IMR-90 (cell line): ENCODE data around the gene RORB. TPM values are rescaled to one million over a fixed set of nuclear protein-coding genes. Genes with fewer than 3 reads are reported as not detected.

ENCODE experiments used
- ATAC-seq: fragments of 200-7000 bp; cut with Tn5 transposase; 2 replicates; pipeline ENCODE4 v1.9.1; 2020; ENCODE audit warnings: low read depth, mild to moderate bottlenecking, moderate library complexity
- BruUV-seq: library from RNA; stranded (reverse); fragments of 400-500 nt; replicated peaks from 2 replicates; lab custom pipeline; 2021; lab: Mats Ljungman, UMichigan
- CTCF ChIA-PET: fragments of 300-600 bp; formaldehyde crosslinking; extraction: SDS; loops from one replicate; lab custom pipeline; 2021; ENCODE audit warnings: antibody characterized with exemption; lab: Yijun Ruan, JAX
- POLR2A ChIA-PET: fragments of 300-600 bp; sonication (Branson Sonifier 250); formaldehyde crosslinking; loops from one replicate; lab custom pipeline; 2022; ENCODE audit warnings: antibody characterized with exemption; ENCODE audit not compliant: unreplicated experiment; lab: Charles Lee
- DNase-seq: peaks from one replicate; pipeline ENCODE4 v3.0.0; 2013
- H2AFZ ChIP-seq: replicated peaks from 2 replicates; pipeline ENCODE3; 2013; ENCODE audit warnings: low read length, mild to moderate bottlenecking; ENCODE audit not compliant: poor library complexity
- H2AK5ac ChIP-seq: 2 replicates; pipeline ENCODE4 v1.6.1; 2013; ENCODE audit warnings: low read depth, low read length, inconsistent platforms
- H2AK9ac ChIP-seq: replicated peaks from 2 replicates; pipeline ENCODE3; 2013; ENCODE audit warnings: mild to moderate bottlenecking, low read depth, low read length, moderate library complexity; ENCODE audit not compliant: poor library complexity
- H2BK120ac ChIP-seq: 2 replicates; pipeline ENCODE4 v1.6.1; 2013; ENCODE audit warnings: low read depth, low read length, inconsistent platforms
- H2BK15ac ChIP-seq: 3 replicates; pipeline ENCODE4 v1.6.1; 2013; ENCODE audit warnings: low read depth, low read length, inconsistent platforms
- H2BK20ac ChIP-seq: 2 replicates; pipeline ENCODE4 v1.6.1; 2013; ENCODE audit warnings: low read depth, mild to moderate bottlenecking, inconsistent platforms, low read length, moderate library complexity
- H2BK5ac ChIP-seq: 2 replicates; pipeline ENCODE4 v1.6.1; 2013; ENCODE audit warnings: mild to moderate bottlenecking, low read depth, low read length, inconsistent platforms; ENCODE audit not compliant: poor library complexity, severe bottlenecking
- H3K14ac ChIP-seq: replicated peaks from 2 replicates; pipeline ENCODE4 v1.6.1; 2013; ENCODE audit warnings: low read depth, low read length, inconsistent platforms
- H3K18ac ChIP-seq: 2 replicates; pipeline ENCODE4 v1.6.1; 2013; ENCODE audit warnings: low read depth, low read length, control low read depth
- H3K23ac ChIP-seq: 2 replicates; pipeline ENCODE4 v1.6.1; 2013; ENCODE audit warnings: low read depth, low read length, inconsistent platforms
- H3K27ac ChIP-seq: 2 replicates; pipeline ENCODE4 v1.5.1; 2013; ENCODE audit warnings: mild to moderate bottlenecking, control low read depth, low read length; ENCODE audit not compliant: insufficient read depth
- H3K27me3 ChIP-seq: 2 replicates; pipeline ENCODE4 v1.6.1; 2013; ENCODE audit warnings: low read length; ENCODE audit not compliant: control insufficient read depth, insufficient read depth
- H3K36me3 ChIP-seq: 2 replicates; pipeline ENCODE4 v1.6.1; 2013; ENCODE audit warnings: low read length, mixed read lengths; ENCODE audit not compliant: control insufficient read depth, insufficient read depth
- H3K4ac ChIP-seq: 2 replicates; pipeline ENCODE4 v1.6.1; 2013; ENCODE audit warnings: low read depth, low read length, inconsistent platforms
- H3K4me1 ChIP-seq: 2 replicates; pipeline ENCODE4 v1.6.1; 2013; ENCODE audit warnings: low read length, mixed read lengths; ENCODE audit not compliant: control insufficient read depth, insufficient read depth
- H3K4me2 ChIP-seq: 2 replicates; pipeline ENCODE4 v1.6.1; 2013; ENCODE audit warnings: low read depth, mild to moderate bottlenecking, control low read depth, low read length, moderate library complexity
- H3K4me3 ChIP-seq: 2 replicates; pipeline ENCODE4 v1.5.1; 2013; ENCODE audit warnings: low read depth, mild to moderate bottlenecking, control low read depth, low read length, moderate library complexity; ENCODE audit not compliant: insufficient read depth
- H3K56ac ChIP-seq: 2 replicates; pipeline ENCODE4 v1.6.1; 2013; ENCODE audit warnings: low read length, inconsistent platforms; ENCODE audit not compliant: insufficient read depth; ENCODE audit errors: extremely low read depth
- H3K79me1 ChIP-seq, 2 experiments: 2 replicates each; pipeline ENCODE4 v1.6.1; 2013; ENCODE audit warnings: low read length in 2 of 2, inconsistent platforms in 1 of 2, low read depth in 1 of 2
- H3K9ac ChIP-seq: 2 replicates; pipeline ENCODE4 v1.6.1; 2013; ENCODE audit warnings: low read depth, low read length, control low read depth
- H3K9me1 ChIP-seq: 2 replicates; pipeline ENCODE4 v1.6.1; 2013; ENCODE audit warnings: low read length, inconsistent platforms; ENCODE audit not compliant: insufficient read depth
- H3K9me3 ChIP-seq: 2 replicates; pipeline ENCODE4 v1.6.1; 2013; ENCODE audit warnings: low read length; ENCODE audit not compliant: control insufficient read depth, insufficient read depth
- H4K20me1 ChIP-seq: 2 replicates; pipeline ENCODE4 v1.6.1; 2013; ENCODE audit warnings: low read length, inconsistent platforms; ENCODE audit not compliant: insufficient read depth
- H4K5ac ChIP-seq: 2 replicates; pipeline ENCODE4 v1.6.1; 2013; ENCODE audit warnings: mild to moderate bottlenecking, low read depth, low read length, control low read depth
- H4K8ac ChIP-seq, 2 experiments: 2 replicates each; pipeline ENCODE4 v1.6.1; 2013; ENCODE audit warnings: low read depth in 2 of 2, low read length in 2 of 2, control low read depth in 1 of 2, inconsistent platforms in 1 of 2
- H4K91ac ChIP-seq: 2 replicates; pipeline ENCODE4 v1.6.1; 2013; ENCODE audit warnings: low read depth, low read length, inconsistent platforms; ENCODE audit not compliant: insufficient read depth
- BHLHE40 ChIP-seq: fragments of 150-350 bp; IDR thresholded peaks from 2 replicates; pipeline ENCODE4 v1.6.1; 2016; ENCODE audit warnings: mild to moderate bottlenecking, low read depth, low read length
- CEBPB ChIP-seq: IDR thresholded peaks from 2 replicates; pipeline ENCODE4 v1.6.1; 2012; ENCODE audit warnings: low read depth, low read length, improper control_type of control experiment
- CHD1 ChIP-seq: IDR thresholded peaks from 2 replicates; pipeline ENCODE4 v1.6.1; 2012; ENCODE audit warnings: low read depth, low read length, improper control_type of control experiment
- CTCF ChIP-seq: conservative IDR thresholded peaks from 2 replicates; pipeline ENCODE4 v1.5.1; 2012; ENCODE audit warnings: mild to moderate bottlenecking, low read depth, low read length, improper control_type of control experiment
- ELK1 ChIP-seq: fragments of 150-350 bp; IDR thresholded peaks from 2 replicates; pipeline ENCODE4 v1.6.1; 2016; ENCODE audit warnings: low read depth, mild to moderate bottlenecking, low read length, moderate library complexity, borderline replicate concordance
- FOS ChIP-seq: fragments of 150-350 bp; IDR thresholded peaks from 2 replicates; pipeline ENCODE4 v1.6.1; 2016; ENCODE audit warnings: low read depth, low read length
- MAFK ChIP-seq: IDR thresholded peaks from 2 replicates; pipeline ENCODE4 v1.6.1; 2012; ENCODE audit warnings: low read depth, low read length, improper control_type of control experiment
- MAZ ChIP-seq: IDR thresholded peaks from 2 replicates; pipeline ENCODE4 v1.6.1; 2012; ENCODE audit warnings: low read depth, mild to moderate bottlenecking, low read length, improper control_type of control experiment, moderate library complexity, borderline replicate concordance
- NFE2L2 ChIP-seq: fragments of 150-350 bp; IDR thresholded peaks from 2 replicates; pipeline ENCODE4 v1.6.1; 2016; ENCODE audit warnings: low read depth, mild to moderate bottlenecking, low read length
- POLR2A ChIP-seq: IDR thresholded peaks from 2 replicates; pipeline ENCODE4 v1.6.1; 2012; ENCODE audit warnings: mild to moderate bottlenecking, low read depth, low read length
- RAD21 ChIP-seq: IDR thresholded peaks from 2 replicates; pipeline ENCODE4 v1.6.1; 2012; ENCODE audit warnings: low read length, improper control_type of control experiment
- RCOR1 ChIP-seq: IDR thresholded peaks from 2 replicates; pipeline ENCODE4 v1.6.1; 2012; ENCODE audit warnings: mild to moderate bottlenecking, low read length, improper control_type of control experiment; ENCODE audit not compliant: insufficient replicate concordance
- RFX5 ChIP-seq: IDR thresholded peaks from 2 replicates; pipeline ENCODE4 v1.8.0; 2012; ENCODE audit warnings: low read depth, mild to moderate bottlenecking, low read length, moderate library complexity
- SMC3 ChIP-seq: fragments of 150-350 bp; IDR thresholded peaks from 2 replicates; pipeline ENCODE4 v1.6.1; 2016; ENCODE audit warnings: low read depth, mild to moderate bottlenecking, antibody characterized with exemption, low read length, moderate library complexity
- USF2 ChIP-seq: fragments of 150-350 bp; IDR thresholded peaks from 2 replicates; pipeline ENCODE4 v1.6.1; 2017; ENCODE audit warnings: mild to moderate bottlenecking, antibody characterized with exemption, low read length, low read depth
- WGBS, 2 experiments: methylation state at CpG; one replicate each; pipeline versions ENCODE4 v1.1.5 to v1.1.7; 2013; ENCODE audit warnings: missing lambda C conversion rate in 2 of 2; ENCODE audit not compliant: insufficient read length in 1 of 2; ENCODE audit errors: extremely low coverage in 2 of 2; 5-methylcytosine and 5-hydroxymethylcytosine counted together
- dilution Hi-C: fragments of 300-500 bp; cut with HindIII; formaldehyde crosslinking; loops from one replicate; pipeline ENCODE4 v1.14.3; 2018; ENCODE audit warnings: low sequenced_read_pairs; ENCODE audit not compliant: unreplicated experiment
- in situ Hi-C: fragments of 300-500 bp; cut with MboI; formaldehyde crosslinking; loops from 3 replicates; pipeline ENCODE4 v1.14.3; 2019; ENCODE audit warnings: low sequenced_read_pairs, inconsistent platforms, mixed read lengths
- intact Hi-C: fragments of 100-400 bp; cut with micrococcal nuclease; formaldehyde crosslinking; loops from 2 replicates; pipeline ENCODE4 v1.10.0; 2022
- polyA plus RNA-seq, 3 experiments: library from polyadenylated mRNA; depleted of rRNA; stranded (reverse); fragments of >200 nt; gene quantifications; 2 replicates each; pipeline ENCODE4 v1.2.3, GENCODE V29; 2012; ENCODE audit warnings: low replicate concordance in 1 of 3
- total RNA-seq: library from RNA; depleted of rRNA; stranded (reverse); fragments of >200 nt; gene quantifications from 2 replicates; pipeline ENCODE4 v1.2.3, GENCODE V29; 2012

The RORB gene
- total and polyA plus RNA-seq, 2 of the 4 experiments (the other 2 are of a cell fraction) = not detected

- no peak for TF ChIP-seq CTCF
- TF ChIP-seq FOS = no peak
- no peak for TF ChIP-seq RCOR1
- no peak for TF ChIP-seq USF2
- no peak for TF ChIP-seq CHD1
- no peak for TF ChIP-seq BHLHE40
- TF ChIP-seq MAZ = no peak
- TF ChIP-seq RAD21 = no peak
- TF ChIP-seq SMC3 = no peak
- TF ChIP-seq NFE2L2 = no peak
- TF ChIP-seq ELK1 = no peak
- TF ChIP-seq MAFK = no peak
- no peak for TF ChIP-seq CEBPB
- no peak for TF ChIP-seq RFX5
- no peak for TF ChIP-seq POLR2A
- intact Hi-C loops = no loop called here
- Histone ChIP-seq H3K4me3 (no peak overlapping the region), H2BK15ac (no peak overlapping the region), H4K91ac (no peak overlapping the region), H3K14ac (no peak overlapping the region), H3K4ac (no peak overlapping the region), H3K27me3 (no peaks in the 10 kb centered on the region), H3K9ac (no peak overlapping the region), H4K20me1 (no peaks in the 10 kb centered on the region), H2BK5ac (no peak overlapping the region), H3K4me1 (no peaks in the 10 kb centered on the region), H3K23ac (no peak overlapping the region), H3K79me1 (no peaks in the 10 kb centered on the region), H4K5ac (no peak overlapping the region), H3K9me1 (no peaks in the 10 kb centered on the region), H3K18ac (no peak overlapping the region), H2BK120ac (no peak overlapping the region), H3K56ac (no peak overlapping the region), H3K27ac (no peak overlapping the region), H2AFZ (no peak overlapping the region), H2AK5ac (no peak overlapping the region), H3K4me2 (no peak overlapping the region), H3K36me3 (no peaks in the 10 kb centered on the region), H3K9me3 (no peaks in the 10 kb centered on the region), H4K8ac (no peak overlapping the region), H2BK20ac (no peak overlapping the region), H2AK9ac (no peak overlapping the region)
- DNase-seq (no peak), ATAC-seq (no peak)
- in situ Hi-C loops = no loop called here
- no TSS peak for BruUV-seq
- dilution Hi-C loops = no loop called here
- ChIA-PET CTCF (no interaction called here), POLR2A (no interaction called here)
- WGBS, 2 experiments = no CpG with 5 or more reads among the region's 2 CpGs
These were observed 14.2 kb downstream of the RORB start for GRCh38 chr9:74511333-74511732.
